NCI-H82 treated with DMSO at 0.1 percent for 48 hours (cell line): ENCODE data around the gene TMEM8B.

Experiments used
- DNase-seq: peaks from one replicate; lab custom pipeline; 2025; ENCODE audit not compliant: unreplicated experiment; lab: John Stamatoyannopoulos, UW

TMEM8B gene, protein sequence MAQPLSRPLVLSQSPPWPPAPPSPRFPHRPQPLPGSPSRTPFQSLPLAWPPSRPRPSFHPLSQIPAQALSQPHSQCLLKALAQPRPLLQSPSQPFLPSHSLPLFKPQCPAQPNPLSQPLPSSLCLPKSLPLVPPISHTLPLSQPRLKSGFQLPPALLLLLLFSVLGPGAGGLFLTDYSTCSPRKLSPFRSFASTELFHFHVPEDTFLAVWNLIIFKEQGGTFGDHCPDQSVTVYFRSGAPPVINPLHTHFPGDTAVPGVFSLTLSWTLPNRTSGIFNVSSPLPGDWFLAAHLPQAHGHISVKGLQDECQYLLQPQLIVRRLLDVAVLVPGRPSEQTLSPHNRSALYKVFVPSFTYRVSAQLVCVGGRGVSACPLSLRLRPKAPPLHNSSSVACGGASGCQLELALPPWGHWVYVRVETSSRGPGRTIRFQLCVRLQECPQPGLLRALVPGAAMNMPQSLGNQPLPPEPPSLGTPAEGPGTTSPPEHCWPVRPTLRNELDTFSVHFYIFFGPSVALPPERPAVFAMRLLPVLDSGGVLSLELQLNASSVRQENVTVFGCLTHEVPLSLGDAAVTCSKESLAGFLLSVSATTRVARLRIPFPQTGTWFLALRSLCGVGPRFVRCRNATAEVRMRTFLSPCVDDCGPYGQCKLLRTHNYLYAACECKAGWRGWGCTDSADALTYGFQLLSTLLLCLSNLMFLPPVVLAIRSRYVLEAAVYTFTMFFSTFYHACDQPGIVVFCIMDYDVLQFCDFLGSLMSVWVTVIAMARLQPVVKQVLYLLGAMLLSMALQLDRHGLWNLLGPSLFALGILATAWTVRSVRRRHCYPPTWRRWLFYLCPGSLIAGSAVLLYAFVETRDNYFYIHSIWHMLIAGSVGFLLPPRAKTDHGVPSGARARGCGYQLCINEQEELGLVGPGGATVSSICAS

DNA sequence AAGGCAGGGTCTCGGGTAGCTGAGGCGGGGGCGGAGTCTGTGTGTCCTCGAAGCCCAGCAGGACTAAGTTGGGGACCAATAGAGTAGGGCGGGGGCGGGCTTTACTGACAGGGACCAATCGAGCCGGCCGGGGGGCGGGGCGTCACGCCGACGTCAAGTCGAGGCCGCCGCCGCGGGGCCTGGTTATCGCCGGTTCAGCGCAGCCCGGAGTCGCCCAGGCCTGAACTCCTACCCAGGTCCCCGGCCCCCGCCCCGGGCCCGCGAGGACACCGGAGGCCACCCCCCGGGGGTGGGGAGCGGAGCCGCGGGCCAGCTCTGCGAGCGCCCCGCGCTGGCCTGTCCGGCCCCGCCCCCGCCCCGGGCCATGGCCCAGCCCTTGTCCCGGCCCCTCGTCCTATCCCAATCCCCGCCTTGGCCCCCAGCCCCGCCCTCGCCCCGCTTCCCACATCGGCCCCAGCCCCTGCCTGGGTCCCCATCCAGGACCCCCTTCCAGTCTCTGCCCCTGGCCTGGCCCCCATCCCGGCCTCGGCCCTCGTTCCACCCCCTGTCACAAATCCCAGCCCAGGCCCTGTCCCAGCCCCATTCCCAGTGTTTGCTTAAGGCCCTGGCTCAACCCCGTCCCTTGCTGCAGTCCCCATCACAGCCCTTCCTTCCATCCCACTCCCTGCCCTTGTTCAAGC, at the start of gene TMEM8B:
Gene TMEM8B (plus strand): TSS at position 145 of the 680 bp plus-strand sequence. CDS start 220 bp downstream, at position 365.
- peak; percentile 56 for DNase-seq

DNA sequence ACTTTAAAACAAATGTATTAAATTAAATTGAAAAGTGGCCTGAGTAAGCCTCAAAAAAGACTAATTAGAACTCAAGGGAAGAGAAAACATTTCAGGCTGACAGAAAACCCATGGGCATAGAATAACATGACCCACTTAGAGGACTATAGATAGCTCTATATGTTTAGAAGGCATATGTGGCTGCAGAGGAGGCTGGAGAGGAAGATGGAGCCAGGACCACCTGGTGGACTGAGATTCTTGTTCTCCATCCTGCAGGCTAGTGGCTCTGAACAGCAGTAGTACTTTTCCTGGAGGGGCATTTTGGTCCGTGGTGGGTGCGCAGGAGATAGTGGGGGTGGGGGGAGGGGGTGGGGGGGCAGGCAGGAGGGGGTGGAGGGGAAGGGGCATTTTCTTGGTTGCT, 48.0 kb upstream of the TMEM8B start:
- DNase-seq: no peak

DNA sequence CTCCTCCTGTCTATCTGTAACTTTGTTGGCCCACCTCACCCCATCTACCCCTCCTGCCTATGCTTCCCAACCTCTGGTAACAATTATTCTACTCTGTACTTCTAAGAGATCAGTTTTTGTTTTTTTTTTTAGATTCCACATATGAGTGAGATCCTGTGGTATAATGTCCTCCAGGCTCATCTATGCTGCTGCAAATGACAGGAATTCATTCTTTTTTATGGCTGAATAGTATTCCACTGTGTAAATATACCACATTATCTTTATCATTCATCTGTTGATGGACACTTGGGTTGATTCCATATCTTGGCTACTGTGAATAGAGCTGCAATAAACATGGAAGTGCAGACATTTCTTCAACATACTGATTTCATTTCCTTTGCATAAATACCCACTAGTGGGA, 45.6 kb upstream of the TMEM8B start:
- DNase-seq: no peak

DNA sequence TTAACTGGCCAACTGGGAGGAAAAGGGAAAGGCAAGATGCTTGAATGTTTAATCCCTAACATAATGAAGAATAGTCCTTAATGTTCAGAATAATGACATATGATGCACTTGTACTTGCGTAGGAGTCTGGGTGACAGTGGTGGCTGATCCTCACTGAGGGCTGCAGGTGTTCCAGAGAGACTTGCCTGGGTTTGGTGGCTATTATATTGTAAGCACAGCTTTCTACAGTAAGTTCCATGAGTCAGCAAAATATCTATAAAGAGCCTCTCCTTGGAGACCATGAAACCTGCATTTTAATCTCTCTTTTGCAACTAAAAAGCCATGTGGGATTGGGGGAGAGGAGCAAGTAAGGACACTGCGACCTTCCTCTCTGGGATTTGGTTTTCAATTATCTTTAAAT, 39.5 kb upstream of the TMEM8B start:
- no peak for DNase-seq

DNA sequence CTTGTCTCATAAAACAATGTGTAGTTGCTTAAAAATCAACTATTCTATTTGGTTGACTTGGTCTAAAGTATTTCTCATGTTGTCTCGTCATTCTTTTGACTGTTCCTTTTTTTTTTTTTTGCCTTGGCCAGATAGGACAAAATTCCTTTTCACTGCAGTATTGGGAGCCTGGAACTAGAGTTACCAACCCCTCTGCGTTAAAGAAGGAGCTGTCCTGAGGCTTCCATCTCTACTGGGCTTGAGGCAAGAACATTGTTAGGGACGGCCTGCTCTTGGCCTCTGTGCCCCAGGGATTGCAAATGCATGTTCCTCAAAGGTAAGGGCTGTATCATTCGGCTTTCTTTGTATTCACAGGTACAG, 39.0 kb upstream of the TMEM8B start:
- DNase-seq: no peak

DNA sequence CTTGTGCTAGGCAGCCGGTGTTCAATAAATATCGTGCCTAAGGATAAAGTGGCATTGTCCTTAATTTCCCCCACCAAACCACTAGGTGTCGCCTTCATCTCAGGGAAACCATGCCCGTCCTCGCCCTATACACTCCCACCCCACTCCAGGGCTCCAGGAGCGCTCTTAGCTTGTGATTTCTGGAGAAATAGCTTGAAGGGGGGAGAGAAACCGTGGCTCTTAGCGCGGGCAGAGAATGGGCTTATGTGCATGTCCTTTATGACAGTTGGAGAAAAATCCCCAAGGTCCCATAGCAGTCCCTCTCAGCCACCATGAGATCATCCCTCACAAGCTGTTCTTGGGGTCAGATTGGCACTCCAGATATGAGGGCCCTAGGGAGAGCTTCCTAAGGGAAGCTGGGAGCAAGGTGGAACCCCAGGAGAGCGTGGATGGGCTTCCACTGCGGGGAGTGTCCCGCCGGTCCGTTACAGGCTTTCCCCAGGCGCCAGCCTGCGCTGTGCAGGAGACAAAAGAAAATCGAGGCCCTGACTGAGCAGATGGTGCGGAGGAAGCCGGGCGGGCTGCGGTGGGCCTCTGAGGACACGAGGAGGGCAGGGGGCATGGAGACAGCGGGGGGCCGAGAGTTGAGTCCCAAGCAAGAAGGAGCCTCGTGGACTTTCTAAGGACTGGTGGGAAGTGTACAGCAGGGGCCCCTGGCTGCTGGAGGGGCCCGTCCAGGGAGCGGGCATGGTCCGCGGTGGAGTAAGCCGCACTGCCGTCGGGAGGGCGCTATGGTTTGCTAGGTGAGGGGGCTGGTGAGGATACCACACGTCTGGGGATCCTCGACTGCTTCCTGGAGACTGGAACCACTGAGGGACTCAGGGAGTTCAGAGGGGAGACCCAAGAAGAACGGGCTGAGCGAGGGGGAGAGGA, 38.4 kb upstream of the TMEM8B start:
- peak; percentile 82 for DNase-seq

DNA sequence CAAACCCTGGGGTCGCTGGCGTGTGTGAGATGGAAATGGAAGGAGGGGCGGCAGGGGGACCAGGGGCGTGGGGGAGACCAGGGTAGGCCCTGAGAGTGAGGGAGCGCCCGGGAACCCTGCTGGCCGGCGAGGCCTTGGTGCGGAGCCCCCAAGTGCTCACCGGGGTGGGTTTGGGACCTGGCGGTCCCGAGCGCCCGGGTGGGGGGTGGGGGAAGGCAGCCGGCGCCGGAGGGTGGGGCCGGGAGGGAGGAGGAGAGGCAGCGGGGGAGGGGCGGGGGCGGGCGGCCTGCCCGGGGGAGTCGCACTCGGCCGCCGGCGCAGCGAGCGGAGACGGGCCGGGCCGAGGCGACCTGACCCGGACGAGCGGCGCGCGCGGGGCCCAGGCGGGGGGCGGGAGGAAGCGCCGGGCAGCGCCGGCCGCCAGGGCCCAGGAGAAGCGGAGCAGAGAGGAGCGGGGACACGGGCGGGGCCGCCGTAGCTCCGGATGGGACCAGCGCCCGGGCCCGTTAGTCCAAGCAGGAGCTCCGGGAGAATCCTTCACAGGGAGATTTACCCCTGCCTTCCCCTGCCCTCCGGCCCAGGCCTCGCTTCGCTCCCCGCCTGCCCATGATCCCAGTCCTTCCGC, 37.6 kb upstream of the TMEM8B start, which contains the start of gene NPR2:
Gene NPR2 (plus strand): TSS at position 295 of the 625 bp plus-strand sequence. CDS start 818 bp downstream, outside the sequence.
- DNase-seq: no peak

DNA sequence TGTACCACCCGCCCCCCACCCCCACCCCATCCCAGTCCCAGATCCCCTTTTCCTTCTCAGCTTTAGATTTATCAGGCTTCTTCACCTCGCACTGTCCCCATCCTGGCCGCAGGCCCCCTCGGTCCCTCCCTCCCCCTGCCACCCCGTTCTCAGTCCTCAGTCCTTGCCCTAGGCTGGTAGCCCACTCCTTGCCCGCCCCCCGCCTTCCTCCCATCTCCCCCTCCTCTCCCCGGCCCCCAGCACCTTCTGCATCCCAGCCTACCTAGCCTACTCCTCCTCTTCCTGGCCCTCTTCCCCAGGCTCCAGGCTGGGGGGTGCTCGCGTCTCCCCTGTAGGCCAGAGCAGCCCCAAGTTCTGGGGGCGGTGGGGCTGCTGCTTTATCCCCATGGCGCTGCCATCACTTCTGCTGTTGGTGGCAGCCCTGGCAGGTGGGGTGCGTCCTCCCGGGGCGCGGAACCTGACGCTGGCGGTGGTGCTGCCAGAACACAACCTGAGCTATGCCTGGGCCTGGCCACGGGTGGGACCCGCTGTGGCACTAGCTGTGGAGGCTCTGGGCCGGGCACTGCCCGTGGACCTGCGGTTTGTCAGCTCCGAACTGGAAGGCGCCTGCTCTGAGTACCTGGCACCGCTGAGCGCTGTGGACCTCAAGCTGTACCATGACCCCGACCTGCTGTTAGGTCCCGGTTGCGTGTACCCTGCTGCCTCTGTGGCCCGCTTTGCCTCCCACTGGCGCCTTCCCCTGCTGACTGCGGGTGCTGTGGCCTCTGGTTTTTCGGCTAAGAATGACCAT, 36.8 kb upstream of the TMEM8B start:
- DNase-seq: no peak

DNA sequence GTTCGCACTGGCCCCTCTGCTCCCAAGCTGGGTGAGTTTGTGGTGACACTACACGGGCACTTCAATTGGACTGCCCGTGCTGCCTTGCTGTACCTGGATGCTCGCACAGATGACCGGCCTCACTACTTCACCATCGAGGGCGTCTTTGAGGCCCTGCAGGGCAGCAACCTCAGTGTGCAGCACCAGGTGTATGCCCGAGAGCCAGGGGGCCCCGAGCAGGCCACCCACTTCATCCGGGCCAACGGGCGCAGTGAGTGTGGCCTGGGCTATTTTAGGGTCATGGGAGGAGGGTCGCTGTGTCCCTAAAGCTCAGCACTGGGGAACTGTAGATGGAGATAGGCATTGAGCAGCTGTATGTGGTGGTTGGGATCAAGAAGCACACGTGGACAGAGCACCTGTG, 36.2 kb upstream of the TMEM8B start:
- DNase-seq: no peak

DNA sequence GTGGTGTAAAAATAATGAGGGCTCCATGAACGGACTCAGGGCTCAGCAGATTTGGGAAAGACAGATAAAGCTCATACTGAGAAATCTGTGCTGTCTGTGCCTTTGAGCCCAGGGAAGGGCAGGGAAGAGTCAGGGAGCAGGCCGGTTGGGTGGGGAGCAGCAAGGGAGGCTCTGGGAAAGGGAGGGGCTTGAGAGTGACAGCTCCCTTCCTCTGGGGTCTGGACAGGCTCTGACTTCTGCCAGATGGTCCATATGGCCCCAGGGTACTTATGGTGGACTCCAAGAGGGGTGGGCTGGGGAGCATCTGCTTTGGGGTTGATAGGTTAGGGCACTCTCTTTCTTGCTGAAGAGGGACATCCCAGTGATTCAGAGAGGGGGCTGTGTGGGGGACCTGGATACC, 35.6 kb upstream of the TMEM8B start:
- peak; percentile 32 for DNase-seq

DNA sequence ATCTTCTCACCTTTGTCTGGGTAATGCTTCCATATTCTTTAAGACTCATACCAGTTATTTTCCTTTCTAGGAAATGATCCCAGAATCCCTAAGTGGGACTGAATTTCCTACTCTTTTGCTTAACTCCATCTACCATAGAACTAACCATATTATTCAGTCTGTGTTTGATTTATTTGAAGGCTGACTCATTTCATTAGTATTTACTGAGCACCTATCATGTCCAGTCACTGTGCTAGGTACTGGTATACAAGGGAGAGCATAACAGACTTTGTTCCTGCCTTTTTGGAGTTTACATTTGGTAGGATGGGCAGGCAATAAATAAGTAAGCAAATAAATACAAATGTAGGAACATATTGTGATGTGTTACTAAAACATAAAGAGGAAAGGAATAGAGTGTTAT, 33.3 kb upstream of the TMEM8B start:
- no peak for DNase-seq

DNA sequence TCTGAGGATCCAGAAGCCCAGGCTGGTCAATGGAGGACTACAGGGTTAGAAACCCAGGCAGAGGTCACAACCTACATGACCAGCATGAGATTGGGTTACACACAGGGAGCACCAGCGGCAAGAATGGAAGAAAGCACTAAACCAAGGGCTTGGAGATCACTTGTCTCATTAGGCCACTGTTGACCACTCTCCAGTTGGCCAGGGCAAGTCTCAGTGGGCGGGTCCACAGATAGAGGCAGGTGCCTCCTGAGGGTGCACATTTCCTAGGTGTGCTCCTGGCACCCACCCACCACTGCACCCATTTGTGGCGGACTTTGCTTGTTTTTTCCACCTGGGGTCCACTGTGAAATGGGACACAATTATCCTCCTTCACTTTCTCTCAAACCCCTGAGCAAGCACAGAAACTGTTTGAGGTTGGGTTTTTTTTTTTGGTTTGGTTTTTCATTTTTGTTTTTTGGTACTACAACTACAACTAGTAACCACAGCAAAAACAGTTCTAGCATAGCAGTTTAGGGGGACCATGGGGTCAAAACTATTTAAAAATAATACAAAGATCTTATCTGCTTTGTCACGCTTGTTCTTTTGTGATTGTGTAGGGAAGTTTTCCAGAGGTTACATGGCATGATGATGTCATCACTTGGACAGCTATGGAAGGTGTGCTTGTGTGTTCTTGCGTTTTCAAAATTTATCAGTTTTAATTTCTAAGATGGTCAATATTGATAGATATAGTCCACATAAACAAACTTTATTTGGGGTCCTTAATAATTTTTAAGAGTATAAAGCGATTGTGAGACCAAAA, 31.5 kb upstream of the TMEM8B start:
- no peak for DNase-seq

DNA sequence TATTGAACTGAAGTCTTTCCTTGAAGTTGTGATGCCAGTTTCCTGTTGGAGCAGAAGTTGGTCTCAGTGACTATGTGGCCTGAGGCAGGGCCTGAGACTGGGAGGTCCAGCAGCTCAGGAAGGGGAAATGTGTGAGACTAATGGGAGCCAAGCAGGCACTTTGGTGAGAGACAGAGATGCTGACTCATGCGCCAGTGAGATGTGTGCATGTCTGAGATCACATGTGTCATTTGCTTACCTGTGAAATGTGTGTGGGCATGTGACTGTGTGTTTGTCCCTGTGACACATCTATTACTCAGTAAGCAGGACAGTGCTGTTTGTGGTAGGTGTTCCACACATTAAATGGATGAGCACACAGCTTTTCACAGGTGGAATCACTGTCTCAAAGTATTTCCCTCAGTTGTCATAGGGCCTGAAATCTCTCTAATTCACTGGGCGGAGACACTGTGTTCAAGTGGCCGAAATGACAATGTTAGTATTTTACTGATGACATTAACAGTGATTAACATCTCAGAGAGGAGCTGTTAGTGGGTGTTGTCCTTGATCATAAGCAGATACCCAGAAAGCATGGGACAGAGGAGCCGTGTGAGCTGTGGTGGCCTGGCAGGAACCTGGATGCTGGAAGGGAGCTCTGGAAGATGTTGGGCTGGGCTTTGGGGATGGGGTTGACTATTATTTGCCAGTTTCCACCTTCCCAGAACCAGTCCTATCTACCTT, 30.2 kb upstream of the TMEM8B start:
- DNase-seq: no peak

DNA sequence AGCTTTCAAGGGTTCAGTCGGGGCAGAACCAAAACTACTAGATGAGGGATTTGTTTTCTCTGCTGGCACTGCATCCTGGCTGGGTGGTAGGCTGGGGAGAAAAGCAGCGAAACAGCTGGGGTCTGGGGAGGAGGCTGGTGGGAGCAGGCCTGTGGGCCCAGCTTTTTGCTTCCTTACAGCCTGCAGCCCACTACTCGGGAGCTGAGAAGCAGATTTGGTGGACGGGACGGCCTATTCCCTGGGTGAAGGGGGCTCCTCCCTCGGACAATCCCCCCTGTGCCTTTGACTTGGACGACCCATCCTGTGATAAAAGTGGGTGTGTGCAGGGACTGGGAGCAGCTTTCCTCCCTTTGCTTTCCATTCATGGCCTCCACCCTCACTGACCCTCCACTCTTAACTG, 28.5 kb upstream of the TMEM8B start:
- DNase-seq: no peak

DNA sequence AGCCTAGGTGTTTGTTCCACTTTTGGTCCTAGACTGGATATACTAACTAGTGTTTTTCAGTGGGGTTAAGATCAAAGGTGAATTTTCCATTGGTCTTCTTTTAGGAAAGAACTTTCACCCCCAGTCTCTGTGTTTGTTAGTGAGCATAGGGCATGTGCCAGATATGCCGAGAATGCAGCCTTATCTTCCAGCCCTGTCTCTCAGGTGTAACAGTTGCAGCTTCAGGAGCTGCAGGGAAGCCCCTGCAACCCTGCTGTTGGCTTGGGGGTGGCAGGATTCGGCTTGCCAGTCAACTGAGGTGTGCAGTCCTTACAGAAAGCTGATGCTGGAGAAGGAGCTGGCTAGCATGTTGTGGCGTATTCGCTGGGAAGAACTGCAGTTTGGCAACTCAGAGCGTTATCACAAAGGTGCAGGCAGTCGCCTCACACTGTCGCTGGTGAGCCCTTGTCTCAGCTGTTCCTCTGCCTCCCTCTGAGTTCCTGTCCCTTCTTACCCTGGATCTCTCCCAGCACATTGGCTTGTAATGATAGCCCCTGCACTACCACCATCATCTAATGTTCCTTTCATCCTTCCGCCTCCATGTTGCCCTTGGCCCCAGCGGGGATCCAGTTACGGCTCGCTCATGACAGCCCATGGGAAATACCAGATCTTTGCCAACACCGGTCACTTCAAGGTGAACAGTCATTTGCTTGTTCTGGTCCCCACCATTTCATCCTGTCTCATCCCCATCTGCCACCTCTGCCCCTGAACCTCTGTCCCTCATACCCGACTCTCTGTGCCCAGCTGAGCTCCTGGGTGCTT, 27.5 kb upstream of the TMEM8B start:
- no peak for DNase-seq

DNA sequence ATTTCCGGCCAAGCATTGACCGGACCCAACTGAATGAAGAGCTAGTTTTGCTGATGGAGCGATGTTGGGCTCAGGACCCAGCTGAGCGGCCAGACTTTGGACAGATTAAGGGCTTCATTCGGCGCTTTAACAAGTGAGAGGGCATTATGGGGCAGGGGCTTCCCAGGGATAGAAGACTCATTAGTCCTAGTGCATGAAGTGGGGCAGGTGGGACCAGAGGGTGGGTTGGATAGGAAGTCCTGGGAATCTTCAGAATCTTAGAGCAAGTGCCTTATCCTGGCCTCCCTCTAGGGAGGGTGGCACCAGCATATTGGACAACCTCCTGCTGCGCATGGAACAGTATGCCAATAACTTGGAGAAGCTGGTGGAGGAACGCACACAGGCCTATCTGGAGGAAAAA, 22.9 kb upstream of the TMEM8B start:
- DNase-seq: no peak

DNA sequence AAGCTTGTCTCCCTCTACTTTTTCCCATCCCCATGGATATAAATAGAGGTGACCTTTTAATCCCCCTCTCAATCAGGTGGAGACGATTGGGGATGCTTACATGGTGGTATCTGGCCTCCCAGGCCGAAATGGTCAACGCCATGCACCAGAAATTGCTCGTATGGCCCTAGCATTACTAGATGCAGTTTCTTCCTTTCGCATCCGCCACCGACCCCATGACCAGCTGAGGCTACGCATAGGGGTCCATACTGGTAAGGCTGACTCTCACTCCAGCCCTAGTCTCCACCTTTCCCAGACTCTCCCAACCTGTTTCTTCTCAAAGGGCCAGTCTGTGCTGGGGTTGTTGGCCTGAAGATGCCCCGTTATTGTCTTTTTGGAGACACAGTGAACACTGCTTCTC, 20.6 kb upstream of the TMEM8B start:
- no peak for DNase-seq
